ENCODE results near the gene SERPIND1. TPM values are rescaled to one million over a fixed set of nuclear protein-coding genes. Genes with fewer than 3 reads are reported as not detected.
"Not testable (repeated sequence)": the region's sequence is repeated elsewhere in the genome, so short reads cannot be mapped to it uniquely, and the experiment has no call there.

The SERPIND1 gene
- polyA plus RNA-seq, 4 donors, result 2.0 to 3.8 (median 3.5) TPM

DNA sequence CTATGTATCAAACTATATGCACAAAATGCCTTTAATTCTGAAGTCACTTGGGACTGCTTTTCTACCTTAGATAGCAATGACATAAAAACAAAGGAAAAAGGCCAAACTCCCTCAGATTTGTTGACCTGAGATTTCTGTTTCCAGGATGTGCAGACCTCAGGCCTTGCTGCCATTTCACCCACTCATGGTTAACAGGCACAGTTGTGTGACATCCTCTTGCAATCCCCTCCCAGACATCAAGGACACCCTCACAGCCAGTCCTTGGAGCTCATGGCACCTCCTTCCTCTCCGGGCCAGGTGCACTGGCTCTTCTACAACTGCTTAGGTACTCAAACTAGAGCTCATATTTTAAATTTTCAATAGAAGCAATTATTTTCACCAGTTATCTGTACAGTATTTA is 37.3 kb downstream of the SERPIND1 start:
- DNase-seq (ENCODE audit: low read depth in 4 of 4, low spot score in 3 of 4), result no peak

DNA sequence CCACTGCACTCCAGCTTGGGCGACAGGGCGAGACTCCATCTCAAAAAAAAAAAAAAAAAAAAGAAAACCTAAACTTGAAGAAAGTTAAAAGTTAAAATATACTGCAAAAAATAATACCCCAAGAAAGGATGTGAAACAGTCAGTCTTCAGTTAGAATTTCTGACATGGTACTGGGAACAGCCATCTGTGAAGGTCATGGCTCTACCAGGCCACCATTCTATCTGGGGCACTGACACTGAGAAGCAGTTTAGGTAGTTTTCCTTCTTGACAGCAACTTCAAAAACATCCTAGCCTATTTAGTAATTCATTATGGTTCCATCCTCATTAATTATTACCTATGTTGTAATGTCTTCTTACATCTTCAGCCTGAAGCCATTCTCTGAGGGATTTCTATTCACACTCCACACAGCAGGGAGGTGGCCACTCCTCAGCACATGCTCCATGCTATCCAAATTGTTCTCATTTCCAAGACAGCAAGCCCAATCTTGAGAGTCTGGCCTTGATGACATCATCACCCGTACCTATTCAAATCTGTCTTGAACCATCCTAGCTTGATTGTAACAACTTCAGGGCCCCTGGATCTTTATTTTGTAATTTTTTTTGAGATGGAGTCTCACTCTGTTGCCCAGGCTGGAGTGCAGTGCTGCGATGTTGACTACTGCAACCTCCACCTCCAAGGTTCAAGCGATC is 38.2 kb downstream of the SERPIND1 start:
- DNase-seq (ENCODE audit: low read depth in 4 of 4, low spot score in 3 of 4), result no peak

DNA sequence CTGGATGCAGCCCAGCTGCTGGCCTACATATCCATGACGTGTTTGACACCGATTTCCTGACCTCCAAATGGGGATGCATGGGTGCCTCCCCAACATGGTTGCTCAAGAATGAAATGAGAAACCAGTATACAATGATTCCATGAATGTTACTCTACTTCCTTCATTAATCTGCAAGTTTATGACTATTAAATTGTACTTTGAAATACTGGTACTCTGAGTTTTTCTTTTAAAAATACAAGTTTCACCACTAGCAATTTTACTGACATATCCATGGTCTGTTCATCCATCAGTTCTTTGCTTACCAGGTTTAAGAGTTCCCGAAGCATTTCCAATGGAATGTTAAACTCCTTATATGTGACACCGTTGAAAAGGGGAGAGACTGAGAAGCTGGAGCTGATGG is 39.1 kb downstream of the SERPIND1 start:
- no peak for DNase-seq (ENCODE audit: low read depth in 4 of 4, low spot score in 3 of 4)

DNA sequence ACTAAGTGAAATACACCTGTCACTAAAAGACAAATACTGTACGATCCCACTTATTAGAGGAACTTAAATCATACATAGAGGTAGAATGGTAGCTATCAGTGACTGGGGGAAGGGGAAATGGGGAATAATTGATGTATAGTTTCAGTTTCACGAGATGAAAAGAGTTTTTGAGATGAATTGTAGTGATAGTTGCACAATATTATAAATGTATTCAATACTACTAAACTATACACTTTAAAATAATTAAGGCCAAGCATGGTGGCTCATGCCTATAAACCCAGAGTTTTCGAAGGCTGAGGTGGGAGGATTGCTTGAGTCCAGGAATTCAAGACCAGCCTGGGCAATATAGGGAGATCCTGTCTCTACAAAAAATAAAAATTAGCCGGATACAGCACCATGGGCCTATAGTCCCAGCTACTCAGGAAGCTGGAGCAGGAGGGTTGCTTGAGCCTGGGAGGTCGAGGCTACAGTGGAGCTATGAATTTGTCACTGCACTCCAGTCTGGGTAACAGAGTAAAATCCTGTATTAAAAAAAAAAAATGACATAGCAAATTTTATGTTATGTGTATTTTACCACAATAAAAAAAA is 40.4 kb downstream of the SERPIND1 start:
- DNase-seq (ENCODE audit: low read depth in 4 of 4, low spot score in 3 of 4), result no peak

DNA sequence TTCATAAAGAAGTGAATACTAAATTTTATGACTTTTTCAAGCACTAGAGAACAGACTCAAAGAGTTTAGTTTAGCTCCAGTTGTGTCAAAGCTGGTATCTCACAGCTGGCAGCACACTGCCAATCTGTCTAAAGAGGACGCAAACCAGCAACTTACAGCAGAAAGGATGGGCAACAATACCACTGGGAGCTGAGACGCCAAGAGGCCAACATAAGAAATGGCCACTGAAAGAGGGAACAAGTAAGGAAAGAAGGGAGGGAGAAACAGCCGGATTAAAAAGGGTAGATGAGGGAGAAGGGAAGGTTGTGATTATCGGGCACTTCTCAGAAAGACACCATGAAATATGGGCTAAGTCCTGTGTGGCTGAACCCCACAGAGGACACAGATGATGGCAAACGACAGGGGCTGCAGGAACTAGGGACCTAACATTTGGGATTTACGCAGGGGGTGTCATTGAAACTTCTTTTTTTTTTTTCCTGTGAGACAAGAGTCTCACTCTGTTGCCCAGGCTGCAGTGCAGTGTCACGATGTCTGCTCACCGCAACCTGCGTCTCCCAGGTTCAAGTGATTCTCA is 41.7 kb downstream of the SERPIND1 start:
- DNase-seq (ENCODE audit: low read depth in 4 of 4, low spot score in 3 of 4), result no peak

DNA sequence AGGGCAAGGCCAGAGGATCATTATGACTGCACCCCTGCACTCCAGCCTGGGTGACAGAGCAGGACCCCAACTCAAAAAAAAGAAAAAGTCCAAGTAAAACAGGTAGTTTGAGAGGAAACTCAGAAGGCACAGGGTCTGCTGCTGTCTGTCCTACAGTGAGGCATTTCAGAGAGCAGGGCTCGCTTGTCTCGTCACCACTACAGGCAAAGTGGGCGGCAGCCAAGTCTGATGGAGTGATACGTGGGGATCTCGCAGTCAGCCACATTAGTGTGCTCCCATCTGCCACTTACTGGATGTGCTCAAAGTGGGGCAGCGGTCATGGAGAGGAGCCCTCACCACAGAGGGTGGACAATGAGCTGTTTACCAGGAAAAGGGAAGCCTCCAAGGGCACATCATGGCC is 42.6 kb downstream of the SERPIND1 start:
- no peak for DNase-seq (ENCODE audit: low read depth in 4 of 4, low spot score in 3 of 4)

DNA sequence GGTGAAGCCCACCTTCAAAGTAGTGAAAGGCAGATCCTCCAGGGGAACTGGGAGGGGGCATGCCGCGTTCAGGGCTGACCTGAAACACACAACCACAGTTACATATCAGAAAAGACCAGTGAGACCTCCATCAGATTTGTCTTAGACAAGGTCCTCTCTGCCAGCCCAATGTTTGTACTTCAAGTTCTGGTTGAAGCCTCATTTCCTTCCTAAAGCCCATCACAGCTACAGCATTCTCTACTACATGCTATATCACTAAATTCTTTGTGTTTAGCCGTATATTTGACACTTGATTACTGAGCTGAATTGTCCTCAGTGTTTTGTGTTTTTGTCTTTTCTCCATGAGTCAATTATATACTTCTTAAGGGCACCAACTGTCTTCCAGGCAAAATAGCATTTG is 44.6 kb downstream of the SERPIND1 start:
- DNase-seq (ENCODE audit: low read depth in 4 of 4, low spot score in 3 of 4), result no peak

DNA sequence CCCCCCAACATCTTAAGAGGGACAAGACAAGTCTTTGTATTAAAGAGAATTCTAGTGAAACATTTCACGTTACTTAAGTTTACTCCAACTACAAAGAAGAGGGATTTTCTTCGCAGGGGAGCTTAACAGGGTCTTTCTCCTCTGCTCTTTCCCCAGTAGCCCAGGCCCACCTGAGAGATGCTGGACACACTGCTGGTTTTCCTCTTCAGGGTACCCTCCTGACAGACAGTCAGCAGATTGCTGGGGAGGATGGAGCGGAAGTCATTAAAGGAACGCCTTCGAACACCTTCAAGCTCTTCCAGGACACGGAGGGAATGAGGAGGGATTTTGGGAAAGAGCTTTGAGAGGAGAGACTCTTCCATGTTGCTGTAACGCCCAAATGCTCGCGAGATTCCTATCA is 45.6 kb downstream of the SERPIND1 start:
- no peak for DNase-seq (ENCODE audit: low read depth in 4 of 4, low spot score in 3 of 4)

DNA sequence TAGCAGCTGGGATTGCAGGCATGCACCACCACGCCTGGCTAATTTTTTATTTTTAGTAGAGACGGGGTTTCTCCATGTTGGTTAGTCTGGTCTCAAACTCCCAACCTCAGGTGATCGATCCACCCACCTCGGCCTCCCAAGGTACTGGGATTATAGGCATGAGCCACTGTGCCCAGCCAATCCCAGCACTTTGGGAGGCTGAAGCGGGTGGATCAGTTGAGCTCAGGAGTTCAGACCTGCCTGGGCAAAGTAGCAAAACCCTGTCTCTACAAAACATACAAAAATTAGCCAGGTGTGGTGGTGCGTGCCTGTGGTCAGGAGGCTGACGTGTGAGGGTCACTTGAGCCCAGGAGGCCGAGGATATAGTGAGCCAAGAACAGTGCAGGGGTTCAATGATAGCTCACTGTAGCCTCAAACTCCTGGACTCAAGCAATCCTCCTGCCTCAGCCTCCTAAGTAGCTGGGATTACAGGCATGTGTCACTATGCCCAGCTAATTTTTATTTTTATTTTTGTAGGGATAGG is 47.9 kb downstream of the SERPIND1 start:
- not testable (repeated sequence) for DNase-seq (ENCODE audit: low read depth in 4 of 4, low spot score in 3 of 4)

DNA sequence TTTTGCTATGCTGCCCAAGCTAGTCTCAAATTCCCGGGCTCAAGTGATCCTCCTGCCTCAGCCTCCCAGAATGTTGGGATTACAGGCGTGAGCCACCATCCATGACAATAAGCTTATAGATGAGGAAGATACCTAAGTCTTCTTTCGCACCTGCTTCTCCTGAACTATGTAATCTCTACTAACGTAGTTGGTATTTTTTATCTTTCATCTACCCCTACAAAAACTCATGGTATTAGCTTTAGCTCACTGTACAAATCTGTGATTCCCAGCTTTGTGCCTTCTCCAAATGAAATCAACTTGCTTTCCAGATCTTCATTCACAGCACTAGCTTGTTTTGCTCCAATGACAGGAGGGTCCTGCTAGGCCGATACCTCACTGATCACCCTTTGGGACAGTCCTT is 48.3 kb downstream of the SERPIND1 start:
- DNase-seq (ENCODE audit: low read depth in 4 of 4, low spot score in 3 of 4), result no peak

DNA sequence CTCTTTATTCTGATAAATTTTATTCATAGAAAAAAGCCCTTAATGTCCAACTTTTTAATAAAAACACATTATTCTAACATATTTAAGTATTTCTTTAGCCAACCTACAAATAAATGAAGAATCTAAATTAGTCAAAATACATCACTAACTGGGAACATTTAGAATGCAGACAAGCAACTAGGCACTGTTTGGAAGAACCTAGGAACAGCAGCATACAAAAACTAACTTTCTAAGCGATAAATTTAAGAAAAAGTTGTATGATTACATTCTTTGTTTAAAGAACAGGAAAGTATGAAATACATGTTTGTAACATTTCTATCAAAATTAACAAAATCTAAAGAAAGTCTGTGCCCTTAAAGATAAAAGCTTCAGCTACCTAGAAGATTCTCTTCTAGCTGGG is 49.4 kb downstream of the SERPIND1 start:
- DNase-seq (ENCODE audit: low read depth in 4 of 4, low spot score in 3 of 4), result no peak

DNA sequence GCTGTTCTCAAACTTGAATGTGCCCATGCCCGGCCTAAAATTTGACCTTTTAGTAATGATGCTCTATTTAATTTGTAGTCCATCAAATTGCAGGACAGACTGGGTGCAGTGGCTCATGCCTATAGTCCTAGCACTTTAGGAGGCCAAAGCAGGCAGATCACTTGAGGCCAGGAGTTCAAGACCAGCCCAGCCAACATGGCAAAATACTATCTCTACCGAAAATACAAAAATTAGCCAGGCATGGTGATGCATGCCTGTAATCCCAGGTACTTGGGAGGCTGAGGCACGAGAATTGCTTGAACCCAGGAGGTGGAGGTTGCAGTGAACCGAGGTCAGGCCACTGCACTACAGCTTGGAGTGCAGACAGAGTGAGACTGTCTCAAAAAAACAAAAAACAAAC is 51.3 kb downstream of the SERPIND1 start:
- DNase-seq (ENCODE audit: low read depth in 4 of 4, low spot score in 3 of 4), result not testable (repeated sequence)

DNA sequence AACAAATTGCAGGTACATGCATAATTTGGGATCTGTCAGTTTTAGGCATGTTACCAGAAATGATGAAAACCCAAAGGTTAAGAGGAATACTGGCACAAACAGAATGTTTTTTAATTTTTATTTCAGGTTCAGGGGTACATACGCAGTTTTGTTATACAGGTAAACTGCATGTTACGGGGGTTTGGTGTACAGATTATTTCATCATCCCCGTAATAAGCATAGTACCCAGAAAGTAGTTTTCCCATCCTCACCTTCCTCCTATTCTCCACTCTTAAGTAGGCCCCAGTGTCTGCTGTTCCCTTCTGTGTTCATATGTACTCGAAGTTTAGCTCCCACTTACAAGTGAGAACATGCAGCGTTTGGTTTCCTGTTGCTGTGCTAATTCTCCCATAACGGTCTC is 51.7 kb downstream of the SERPIND1 start:
- no peak for DNase-seq (ENCODE audit: low read depth in 4 of 4, low spot score in 3 of 4)

DNA sequence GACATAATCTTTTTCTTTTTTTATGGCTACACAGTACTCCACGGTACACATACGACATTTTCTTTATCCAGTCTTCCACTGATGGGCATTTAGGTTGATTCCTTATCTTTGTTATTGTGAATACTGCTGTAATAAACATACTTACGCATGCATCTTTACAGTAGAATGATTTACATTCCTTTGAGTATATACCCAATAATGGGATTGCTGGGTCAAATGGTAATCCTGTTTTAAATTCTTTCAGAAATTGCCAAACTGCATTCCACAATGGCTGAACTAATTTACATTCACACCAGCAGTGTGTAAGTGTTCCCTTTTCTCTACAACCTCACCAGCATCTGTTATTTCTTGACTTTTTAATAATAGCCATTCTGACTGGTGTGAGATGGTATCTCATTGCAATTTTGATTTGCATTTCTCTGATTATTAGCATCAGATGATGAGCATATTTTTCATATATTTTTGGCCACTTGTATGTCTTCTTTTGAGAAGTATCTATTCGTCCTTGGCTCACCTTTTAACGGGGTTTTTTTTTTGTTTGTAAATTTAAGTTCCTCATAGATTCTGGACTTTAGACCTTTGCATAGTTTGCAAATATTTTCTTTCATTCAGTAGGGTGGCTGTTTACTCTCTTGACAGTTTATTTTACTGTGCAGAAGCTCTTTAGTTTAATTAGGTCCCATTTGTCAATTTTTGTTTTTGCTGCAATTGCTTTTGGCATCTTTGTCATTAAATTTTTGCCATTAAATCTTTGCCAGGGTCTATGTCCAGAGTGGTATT is 52.6 kb downstream of the SERPIND1 start:
- DNase-seq (ENCODE audit: low read depth in 4 of 4, low spot score in 3 of 4), result not testable (repeated sequence)

DNA sequence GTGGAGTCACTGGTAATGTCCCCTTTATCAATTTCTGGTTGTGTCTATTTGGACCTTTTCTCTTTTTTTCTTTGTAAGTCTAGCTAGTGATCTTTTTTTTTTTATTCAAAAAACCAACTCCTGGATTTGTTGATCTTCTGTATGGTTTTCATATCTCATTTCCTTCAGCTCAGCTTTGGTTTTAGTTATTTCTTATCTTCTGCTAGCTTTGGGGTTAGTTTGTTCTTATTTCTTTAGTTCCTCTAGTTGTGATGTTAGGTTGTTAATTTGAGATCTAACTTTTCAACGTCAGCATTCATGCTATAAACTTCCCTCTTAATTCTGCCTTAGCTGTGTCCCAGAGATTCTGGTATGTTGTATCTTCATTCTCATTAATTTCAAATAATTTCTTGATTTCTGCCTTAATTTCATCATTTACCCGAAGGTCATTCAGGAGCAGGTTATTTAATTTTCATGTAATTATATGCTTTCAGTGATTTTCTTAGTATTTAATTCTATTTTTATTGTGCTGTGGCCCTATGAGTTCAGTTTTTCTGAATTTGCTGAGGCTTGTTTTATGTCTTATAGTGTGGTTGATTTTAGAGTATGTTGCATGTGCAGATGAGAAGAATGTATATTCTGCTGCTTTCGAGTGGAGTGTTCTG is 55.7 kb downstream of the SERPIND1 start:
- DNase-seq (ENCODE audit: low read depth in 4 of 4, low spot score in 3 of 4), result no peak

DNA sequence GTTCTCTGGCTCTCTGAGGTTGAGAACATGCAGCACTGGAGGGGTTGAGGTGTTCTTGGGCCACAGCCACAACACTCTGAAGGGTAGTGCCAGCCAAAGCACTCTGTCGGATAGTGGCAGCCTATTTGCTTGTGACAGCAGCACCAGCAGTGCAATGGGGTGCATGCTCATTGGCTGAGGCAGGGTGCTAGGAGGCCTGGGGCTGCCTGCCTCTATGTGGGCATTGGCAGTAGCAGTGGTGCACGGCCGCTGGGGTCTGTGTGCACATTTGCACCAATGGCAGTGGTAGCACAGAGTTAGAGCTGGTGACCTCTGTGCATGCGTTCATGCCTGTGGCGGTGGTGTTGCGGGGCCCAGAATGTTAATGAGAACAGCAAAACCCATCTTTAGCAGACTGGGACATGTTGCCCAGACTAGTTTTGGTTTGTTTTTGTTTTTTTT is 59.3 kb downstream of the SERPIND1 start:
- no peak for DNase-seq (ENCODE audit: low read depth in 4 of 4, low spot score in 3 of 4)

DNA sequence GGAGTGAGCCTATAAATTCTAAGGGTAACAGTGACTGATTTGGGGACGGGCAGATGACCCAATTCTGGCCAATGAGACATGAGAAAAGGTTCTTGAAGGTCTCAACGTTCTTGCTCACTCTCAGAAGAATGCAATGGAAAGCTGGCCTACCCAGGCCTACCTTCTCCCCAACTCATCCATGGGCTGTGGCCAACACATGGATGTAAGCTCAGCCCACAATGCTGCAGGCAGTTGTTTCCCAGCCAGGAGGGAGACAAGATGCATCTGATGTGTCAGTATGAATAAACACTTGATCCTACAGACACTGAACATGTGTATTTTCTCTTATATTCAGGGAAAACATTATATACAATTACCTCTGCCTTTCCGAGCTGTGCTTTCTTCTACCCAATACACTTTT is 60.3 kb downstream of the SERPIND1 start:
- DNase-seq (ENCODE audit: low read depth in 4 of 4, low spot score in 3 of 4), result no peak

DNA sequence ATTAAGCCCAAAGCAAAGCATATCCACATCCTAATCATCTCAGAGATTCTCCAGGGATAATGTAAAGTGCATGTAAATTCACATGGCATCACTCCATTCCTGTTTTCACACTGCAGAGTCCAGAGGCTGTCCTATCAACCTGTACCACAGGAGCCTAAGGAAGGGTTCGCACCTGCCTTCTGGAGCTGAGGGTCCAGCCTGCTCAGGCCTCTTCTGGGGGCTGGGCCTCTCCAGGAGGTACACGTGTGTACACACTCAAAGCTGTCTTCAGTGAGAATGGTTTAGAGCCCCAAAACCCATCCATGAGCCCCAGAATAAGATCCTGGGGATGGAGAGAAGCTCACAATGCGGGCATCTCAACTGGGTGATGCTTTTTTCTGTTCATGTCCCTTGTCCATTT is 60.8 kb downstream of the SERPIND1 start:
- DNase-seq (ENCODE audit: low read depth in 4 of 4, low spot score in 3 of 4), result no peak

Measured in left renal pelvis (tissue), 4 donors.